Measurements from ENCODE around the gene LRP1.

The LRP1 gene

GRCh38 chr12:57106021-57106708 is 22.1 kb upstream of the LRP1 start:
- no peak overlapping the region for H3K4me3 ChIP-seq (ENCODE audit: low read depth, low read length)
- no peak for DNase-seq (ENCODE audit: low read depth)
- TF ChIP-seq CTCF (IDR thresholded peaks at IDR 0.05; ENCODE audit: control insufficient read depth, extremely low read depth, insufficient read depth) = no peak

GRCh38 chr12:57107456-57108155 is 20.7 kb upstream of the LRP1 start:
- no peak for DNase-seq (ENCODE audit: low read depth)
- TF ChIP-seq CTCF (IDR thresholded peaks at IDR 0.05; ENCODE audit: control insufficient read depth, extremely low read depth, insufficient read depth) = no peak
- no peak overlapping the region for H3K4me3 ChIP-seq (ENCODE audit: low read depth, low read length)

GRCh38 chr12:57109207-57110103 is 18.8 kb upstream of the LRP1 start:
- no peak for TF ChIP-seq CTCF (IDR thresholded peaks at IDR 0.05; ENCODE audit: control insufficient read depth, extremely low read depth, insufficient read depth)
- no peak overlapping the region for H3K4me3 ChIP-seq (ENCODE audit: low read depth, low read length)
- DNase-seq (ENCODE audit: low read depth) = no peak

GRCh38 chr12:57110104-57111030 is 17.9 kb upstream of the LRP1 start:
- H3K4me3 ChIP-seq (ENCODE audit: low read depth, low read length) = no peak overlapping the region
- TF ChIP-seq CTCF (IDR thresholded peaks at IDR 0.05; ENCODE audit: control insufficient read depth, extremely low read depth, insufficient read depth) = no peak
- DNase-seq (ENCODE audit: low read depth) = no peak

GRCh38 chr12:57111031-57111734 is 17.1 kb upstream of the LRP1 start, which contains the start of gene STAT6:
Gene STAT6, minus strand, starts transcription at chr12:57111362. Its CDS starts 3,084 bp downstream, at chr12:57108278.
- no peak for DNase-seq (ENCODE audit: low read depth)
- H3K4me3 ChIP-seq (ENCODE audit: low read depth, low read length) = peak within 1 kb of the TSS; percentile 35

More at GRCh38 chr12:57111031-57111734, 17.1 kb upstream of the LRP1 start, which contains the start of gene STAT6:
- TF ChIP-seq CTCF (IDR thresholded peaks at IDR 0.05; ENCODE audit: control insufficient read depth, extremely low read depth, insufficient read depth) = no peak

All from LNCaP clone FGC (cell line).